Muscle layer of duodenum (tissue), 2 donors: ENCODE measurements around the gene KRTAP20-3.

Experiments
- H3K27ac ChIP-seq: one replicate; pipeline ENCODE4 v1.7.0; 2013; ENCODE audit warnings: mild to moderate bottlenecking, low read length
- H3K27me3 ChIP-seq: one replicate; pipeline ENCODE4 v1.7.0; 2013; ENCODE audit warnings: low read depth, mild to moderate bottlenecking, control low read depth, low read length
- H3K36me3 ChIP-seq, 2 donors: one replicate each; pipeline ENCODE4 v1.7.0; 2013; ENCODE audit warnings: low read length in 2 of 2, control low read depth in 1 of 2, mild to moderate bottlenecking in 1 of 2; ENCODE audit not compliant: insufficient read depth in 2 of 2, control insufficient read depth in 1 of 2
- H3K4me1 ChIP-seq, 2 donors: one replicate each; pipeline ENCODE4 v1.7.0; 2013; ENCODE audit warnings: low read length in 2 of 2, mild to moderate bottlenecking in 2 of 2, control low read depth in 1 of 2, moderate library complexity in 1 of 2; ENCODE audit not compliant: insufficient read depth in 2 of 2, control insufficient read depth in 1 of 2
- H3K4me3 ChIP-seq, 2 donors: one replicate each; pipeline ENCODE4 v1.7.0; 2013; ENCODE audit warnings: low read length in 2 of 2, low read depth in 1 of 2, mild to moderate bottlenecking in 1 of 2
- H3K9me3 ChIP-seq, 2 donors: one replicate each; pipeline ENCODE4 v1.7.0; 2013; ENCODE audit warnings: low read length in 2 of 2, control low read depth in 1 of 2, mild to moderate bottlenecking in 1 of 2; ENCODE audit not compliant: control insufficient read depth in 1 of 2
- donor health status: healthy.

The KRTAP20-3 gene

DNA sequence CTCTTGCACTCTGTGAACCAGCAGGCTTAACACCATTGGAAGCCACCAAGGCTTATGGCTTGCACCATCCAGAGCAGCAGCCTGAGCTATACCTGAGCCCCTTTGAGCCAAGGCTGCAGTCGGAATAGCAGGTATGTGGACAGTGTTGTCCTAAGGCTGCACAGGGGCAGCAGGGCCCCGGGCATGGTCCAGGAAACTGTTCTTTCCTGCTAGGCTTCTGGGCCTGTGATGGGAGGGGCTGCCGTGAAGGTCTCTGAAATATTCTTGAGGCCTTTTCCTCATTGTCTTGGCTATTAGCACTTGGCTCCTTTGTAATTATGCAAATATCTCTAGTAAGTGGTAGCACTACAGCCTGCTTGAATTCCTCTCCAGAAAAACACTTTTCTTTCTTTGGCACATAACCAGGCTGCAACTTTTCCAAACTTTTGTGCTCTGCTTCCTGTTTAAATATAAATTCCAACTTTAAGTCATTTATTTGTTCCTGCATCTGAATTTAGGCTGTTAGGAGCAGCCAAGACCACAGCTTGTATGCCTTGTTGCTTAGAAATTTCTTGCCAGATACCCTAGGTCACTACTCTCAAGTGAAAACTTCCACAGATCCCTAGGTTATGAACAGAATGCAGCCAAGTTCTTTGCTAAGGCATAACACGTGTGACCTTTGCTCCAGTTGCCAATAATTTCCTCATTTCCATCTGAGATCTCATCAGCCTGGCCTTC lies 17.1 kb upstream of the KRTAP20-3 start:
- H3K4me1 ChIP-seq = no peaks in the 10 kb centered on the region
- no peak overlapping the region for H3K27ac ChIP-seq
- H3K36me3 ChIP-seq = no peaks in the 10 kb centered on the region
- no peaks in the 10 kb centered on the region for H3K9me3 ChIP-seq
- H3K4me3 ChIP-seq = no peak overlapping the region
- no peaks in the 10 kb centered on the region for H3K27me3 ChIP-seq

DNA sequence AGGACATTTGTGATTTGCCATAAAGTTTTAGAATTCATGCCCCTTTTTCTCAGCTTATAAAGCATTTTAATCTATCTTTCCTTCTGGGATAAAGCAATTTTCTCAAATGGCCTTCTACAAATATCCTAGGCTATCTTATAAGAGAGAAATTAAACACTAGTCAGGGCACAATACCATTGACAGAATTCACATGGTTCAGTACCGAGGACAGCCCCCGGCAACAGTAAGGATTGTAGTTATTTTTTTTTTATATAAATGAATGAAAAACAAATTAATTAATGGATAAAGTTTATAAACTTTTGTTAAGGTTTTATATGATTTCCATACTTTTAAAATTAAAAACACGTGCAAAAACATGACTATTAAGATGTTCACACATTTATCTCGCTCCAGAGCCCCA lies 14.6 kb upstream of the KRTAP20-3 start:
- no peaks in the 10 kb centered on the region for H3K4me1 ChIP-seq

DNA sequence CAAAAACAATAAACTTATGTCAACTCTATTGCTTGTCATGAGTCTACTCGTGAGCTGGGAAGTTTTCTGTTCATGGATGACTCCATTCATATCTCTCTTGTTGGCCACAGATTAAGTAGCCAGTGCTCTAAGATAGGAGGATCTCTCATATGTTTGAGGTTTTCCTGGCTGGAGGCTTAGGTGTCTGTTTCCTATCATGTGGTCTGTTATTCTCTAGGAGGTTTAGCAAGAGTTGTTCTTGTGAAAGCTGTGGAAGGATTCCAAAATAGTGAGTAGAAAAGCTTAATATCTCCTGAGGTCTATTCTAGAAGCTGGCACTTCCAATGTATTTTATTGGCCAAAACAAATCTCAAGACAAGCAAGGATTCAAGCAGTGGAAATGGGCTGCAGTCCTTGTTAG lies 13.5 kb upstream of the KRTAP20-3 start:
- no peaks in the 10 kb centered on the region for H3K27me3 ChIP-seq
- H3K9me3 ChIP-seq = peaks cover 0 to 5% of the 10 kb centered on the region in 2 donors
- no peak overlapping the region for H3K27ac ChIP-seq
- no peaks in the 10 kb centered on the region for H3K4me1 ChIP-seq
- H3K36me3 ChIP-seq = no peaks in the 10 kb centered on the region
- H3K4me3 ChIP-seq = no peak overlapping the region

More for the DNA sequence above, 14.6 kb upstream of the KRTAP20-3 start:
- Histone ChIP-seq H3K36me3 (no peaks in the 10 kb centered on the region), H3K9me3 (peaks cover 0 to 5% of the 10 kb centered on the region in 2 donors), H3K4me3 (no peak overlapping the region), H3K27ac (no peak overlapping the region), H3K27me3 (no peaks in the 10 kb centered on the region)

DNA sequence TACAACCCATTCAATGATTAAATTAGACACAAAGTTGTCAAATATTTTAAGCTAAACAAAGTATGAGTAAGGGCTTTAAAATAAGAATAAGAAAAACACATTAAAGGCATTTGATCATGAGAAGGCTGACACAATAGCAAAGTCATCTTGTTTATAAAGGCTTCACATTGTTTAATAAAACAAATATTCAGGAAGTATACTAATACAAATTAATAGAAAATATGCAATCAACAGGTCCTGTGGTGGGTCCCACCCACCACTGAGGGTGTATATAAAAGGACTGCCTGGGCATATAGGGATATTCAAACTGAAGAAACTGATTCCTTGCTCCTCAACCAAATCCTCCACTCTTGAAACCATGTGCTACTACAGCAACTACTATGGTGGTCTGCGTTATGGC lies 7.8 kb upstream of the KRTAP20-3 start, which contains the start of gene KRTAP20-2:
Gene KRTAP20-2, plus strand, starts transcription at position 301 of the 400 bp plus-strand sequence. Its CDS starts 58 bp downstream, at position 359.
- H3K27ac ChIP-seq = no peak within 1 kb of the TSS
- H3K9me3 ChIP-seq = peaks cover 0 to 5% of the 10 kb centered on the region in 2 donors
- H3K4me1 ChIP-seq = no peaks in the 10 kb centered on the region

DNA sequence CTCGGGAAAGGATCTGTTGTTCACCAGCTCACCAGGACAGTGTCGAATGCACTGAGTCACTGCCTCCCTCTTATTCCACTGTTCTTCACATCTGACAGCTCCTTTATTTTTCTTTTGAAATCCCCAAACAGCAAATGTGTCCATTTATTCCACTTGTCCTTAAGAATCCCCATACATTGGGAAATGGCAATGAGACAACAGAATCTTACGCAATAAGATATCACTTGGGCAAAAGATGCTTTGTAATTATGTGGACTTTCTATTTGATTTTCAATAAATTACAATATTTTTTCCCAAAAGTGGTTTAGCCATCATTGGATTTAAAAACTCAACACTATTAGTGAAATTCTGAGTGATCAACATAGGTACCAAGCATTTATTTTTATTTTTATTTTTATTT lies 4.0 kb upstream of the KRTAP20-3 start:
- no peak overlapping the region for H3K27ac ChIP-seq
- H3K4me1 ChIP-seq = no peaks in the 10 kb centered on the region
- no peaks in the 10 kb centered on the region for H3K9me3 ChIP-seq
- no peaks in the 10 kb centered on the region for H3K27me3 ChIP-seq
- no peaks in the 10 kb centered on the region for H3K36me3 ChIP-seq
- no peak overlapping the region for H3K4me3 ChIP-seq

More for the DNA sequence above, 7.8 kb upstream of the KRTAP20-3 start, which contains the start of gene KRTAP20-2:
- Histone ChIP-seq H3K27me3 (no peaks in the 10 kb centered on the region), H3K4me3 (no peak within 1 kb of the TSS), H3K36me3 (no peaks in the 10 kb centered on the region)

DNA sequence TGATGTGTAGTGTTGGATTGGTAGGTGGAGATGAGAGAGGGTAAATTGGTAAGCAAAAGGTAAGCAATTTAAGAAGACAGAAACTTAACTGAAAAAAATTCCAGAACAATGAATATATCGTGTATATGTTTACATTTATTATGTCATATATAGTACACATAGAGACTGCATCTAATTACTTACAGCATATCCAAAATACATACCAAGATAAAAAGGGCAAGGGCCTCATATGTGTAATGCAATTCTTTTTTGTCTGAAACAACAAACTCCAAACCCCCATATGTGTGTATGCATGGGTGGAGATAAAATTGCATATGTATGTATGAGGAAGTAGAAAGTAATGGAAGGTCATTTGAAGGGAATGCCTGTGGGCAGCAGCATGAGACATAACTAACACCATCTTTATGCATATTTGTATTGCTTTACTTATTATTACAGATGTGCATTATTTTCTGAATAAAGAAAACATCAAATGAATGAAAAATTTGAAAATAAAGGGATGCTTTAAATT lies 4.3 kb downstream of the KRTAP20-3 start:
- H3K27ac ChIP-seq = no peak overlapping the region
- H3K27me3 ChIP-seq = no peaks in the 10 kb centered on the region
- H3K4me3 ChIP-seq = no peak overlapping the region
- H3K4me1 ChIP-seq = no peaks in the 10 kb centered on the region
- H3K36me3 ChIP-seq = no peaks in the 10 kb centered on the region
- no peaks in the 10 kb centered on the region for H3K9me3 ChIP-seq

DNA sequence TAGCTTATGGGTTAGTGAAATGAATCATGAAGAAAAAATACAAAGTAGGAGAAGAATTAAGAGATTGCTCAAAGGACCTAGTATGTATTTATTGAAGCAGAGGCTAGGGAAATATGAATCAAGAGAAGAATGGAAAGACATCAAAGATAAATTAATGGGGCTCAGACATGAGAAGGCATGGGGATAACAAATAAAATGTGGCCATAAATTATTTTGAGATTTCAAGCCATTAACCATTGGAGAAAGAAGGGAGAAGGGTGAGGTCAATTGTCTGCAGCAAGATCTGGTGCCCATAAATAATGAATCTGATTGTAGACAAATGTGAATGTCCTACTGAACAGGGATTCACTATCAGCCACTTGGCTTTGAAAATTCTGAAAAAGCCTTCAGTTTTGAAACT lies 10.2 kb downstream of the KRTAP20-3 start:
- no peak overlapping the region for H3K27ac ChIP-seq
- H3K36me3 ChIP-seq = no peaks in the 10 kb centered on the region
- H3K27me3 ChIP-seq = no peaks in the 10 kb centered on the region
- no peak overlapping the region for H3K4me3 ChIP-seq
- no peaks in the 10 kb centered on the region for H3K4me1 ChIP-seq
- no peaks in the 10 kb centered on the region for H3K9me3 ChIP-seq

DNA sequence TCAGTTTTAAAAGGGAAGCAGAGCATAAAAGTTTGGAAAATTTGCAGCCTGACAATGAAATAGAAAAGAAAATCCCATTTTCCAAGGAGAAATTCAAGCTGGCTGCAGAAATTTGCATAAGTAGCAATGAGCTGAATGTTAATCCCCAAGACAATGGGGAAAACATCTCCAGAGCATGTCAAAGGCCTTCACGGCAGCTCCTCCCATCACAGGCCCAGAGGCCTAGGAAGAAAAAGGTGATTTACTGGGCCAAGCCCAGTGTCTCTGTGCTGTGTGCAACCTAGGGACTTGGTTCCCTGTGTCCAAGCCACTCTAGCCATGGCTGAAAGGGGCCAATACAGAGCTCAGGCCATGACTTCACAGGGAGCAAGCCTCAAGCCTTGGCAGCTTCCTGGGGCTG lies 26.1 kb downstream of the KRTAP20-3 start:
- Histone ChIP-seq H3K27me3 (no peaks in the 10 kb centered on the region), H3K4me1 (no peaks in the 10 kb centered on the region), H3K9me3 (no peaks in the 10 kb centered on the region), H3K27ac (no peak overlapping the region), H3K4me3 (no peak overlapping the region), H3K36me3 (no peaks in the 10 kb centered on the region)

DNA sequence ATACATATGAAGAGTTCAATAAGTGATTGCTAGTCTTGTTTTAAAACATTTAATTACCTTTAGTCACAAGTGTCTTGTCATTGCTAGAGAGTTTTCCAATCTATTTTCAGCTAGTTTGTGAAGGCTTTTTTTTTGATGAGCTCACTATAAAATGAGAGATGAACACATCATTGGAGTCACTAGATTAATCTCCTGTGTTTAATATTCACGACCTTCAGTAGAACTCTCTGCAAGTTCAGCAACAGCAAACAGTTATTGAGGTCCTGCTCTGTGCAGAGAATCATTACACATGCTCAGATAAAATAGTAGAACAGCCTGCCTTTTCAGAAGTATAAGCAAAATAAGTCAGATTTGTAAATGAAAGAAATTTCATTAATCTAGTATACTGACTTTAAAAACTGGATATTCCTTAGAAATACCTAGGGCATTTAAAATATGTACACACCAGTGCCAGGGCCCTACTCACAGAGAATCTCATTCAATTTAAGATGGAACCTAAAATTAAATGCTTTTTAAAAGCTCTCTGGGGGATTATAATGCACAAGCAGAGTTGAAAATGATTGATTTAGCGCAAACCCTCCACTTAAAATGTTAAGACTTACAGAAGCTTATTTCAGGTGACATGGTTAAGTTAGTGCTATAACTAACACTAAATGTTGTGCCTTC lies 30.5 kb downstream of the KRTAP20-3 start:
- no peaks in the 10 kb centered on the region for H3K4me1 ChIP-seq
- no peak overlapping the region for H3K4me3 ChIP-seq
- H3K9me3 ChIP-seq = peaks cover 0 to 4% of the 10 kb centered on the region in 2 donors
- no peak overlapping the region for H3K27ac ChIP-seq
- no peaks in the 10 kb centered on the region for H3K27me3 ChIP-seq
- H3K36me3 ChIP-seq = no peaks in the 10 kb centered on the region

DNA sequence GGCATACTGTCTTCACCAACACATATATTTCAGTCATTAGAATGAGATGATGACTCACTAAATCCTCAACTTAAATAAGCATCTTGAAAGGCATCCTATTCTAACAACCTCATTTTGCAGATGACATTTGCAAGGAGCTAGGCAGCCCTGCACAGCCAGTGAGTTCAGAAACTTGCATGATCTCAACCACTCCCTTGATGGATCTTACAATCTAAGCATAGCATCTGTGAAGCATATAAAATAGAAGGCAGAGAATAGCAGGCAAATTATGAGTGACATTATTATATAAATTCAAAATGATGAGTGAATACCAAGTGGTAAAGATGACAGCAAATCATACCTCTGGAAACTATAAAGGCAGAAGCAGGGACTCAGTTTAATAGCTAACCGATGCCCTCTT lies 31.6 kb downstream of the KRTAP20-3 start:
- no peak overlapping the region for H3K27ac ChIP-seq

DNA sequence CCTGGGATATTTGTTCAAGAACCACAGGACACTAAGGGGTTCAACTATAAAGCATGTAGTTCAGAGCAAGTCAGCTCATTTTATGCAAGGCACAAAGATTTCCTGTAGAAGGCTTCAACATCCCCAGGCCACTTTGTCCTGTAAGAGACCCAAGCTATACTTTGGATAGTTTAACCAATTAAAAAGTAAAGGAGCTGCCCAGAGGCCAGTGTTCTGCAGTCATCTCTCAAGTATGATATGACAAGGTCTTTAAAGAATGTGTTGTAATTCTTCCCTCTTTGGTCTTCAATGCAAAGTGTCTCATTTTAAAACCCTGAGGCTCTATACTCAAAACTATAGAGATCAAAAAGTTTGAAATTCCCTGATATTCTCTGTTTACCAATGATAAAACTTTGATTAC lies 34.1 kb downstream of the KRTAP20-3 start:
- no peak overlapping the region for H3K27ac ChIP-seq
- no peaks in the 10 kb centered on the region for H3K36me3 ChIP-seq
- H3K4me3 ChIP-seq = no peak overlapping the region
- H3K9me3 ChIP-seq = peaks cover 0 to 4% of the 10 kb centered on the region in 2 donors
- no peaks in the 10 kb centered on the region for H3K4me1 ChIP-seq
- no peaks in the 10 kb centered on the region for H3K27me3 ChIP-seq

More for the DNA sequence above, 31.6 kb downstream of the KRTAP20-3 start:
- no peaks in the 10 kb centered on the region for H3K27me3 ChIP-seq
- H3K4me1 ChIP-seq = no peaks in the 10 kb centered on the region
- H3K36me3 ChIP-seq = no peaks in the 10 kb centered on the region
- no peak overlapping the region for H3K4me3 ChIP-seq
- H3K9me3 ChIP-seq = peaks cover 0 to 4% of the 10 kb centered on the region in 2 donors
